H1 (cell line): ENCODE results near the gene TIFAB. TPM values are rescaled to one million over a fixed set of nuclear protein-coding genes. Genes with fewer than 3 reads are reported as not detected.

Source experiments
- CTCF ChIA-PET: fragments of 300-600 bp; sonication (Branson Sonifier 250); formaldehyde crosslinking; loops from one replicate; lab custom pipeline; 2021; ENCODE audit not compliant: partially characterized antibody; lab: Charles Lee
- POLR2A ChIA-PET: fragments of 300-600 bp; sonication (Branson Sonifier 250); formaldehyde crosslinking; loops from one replicate; lab custom pipeline; 2021; ENCODE audit warnings: inconsistent platforms; ENCODE audit not compliant: partially characterized antibody; lab: Charles Lee
- DNase-seq, 2 experiments: peaks; one replicate each; pipeline versions ENCODE4 v3.0.0 to v3.0.0-alpha.2; 2010 to 2022; ENCODE audit warnings: low spot score in 2 of 2, low read depth in 1 of 2, mixed read lengths in 1 of 2
- FAIRE-seq: peaks from 2 replicates; lab custom pipeline; 2011; peaks lifted over from hg19 to GRCh38; lab: Jason Lieb, UNC
- H2AFZ ChIP-seq: 2 replicates; pipeline ENCODE4 v1.8.1; 2012; ENCODE audit warnings: low read length, inconsistent platforms
- H2AK5ac ChIP-seq: 2 replicates; pipeline ENCODE4 v1.6.1; 2013; ENCODE audit warnings: low read depth, low read length
- H2BK120ac ChIP-seq: replicated peaks from 2 replicates; pipeline ENCODE3; 2013; ENCODE audit warnings: low read depth, low read length, inconsistent platforms
- H2BK12ac ChIP-seq: 2 replicates; pipeline ENCODE4 v1.6.1; 2013; ENCODE audit warnings: low read depth, low read length
- H2BK15ac ChIP-seq: 2 replicates; pipeline ENCODE4 v1.6.1; 2013; ENCODE audit warnings: low read length
- H2BK20ac ChIP-seq: 2 replicates; pipeline ENCODE4 v1.6.1; 2013; ENCODE audit warnings: low read length
- H2BK5ac ChIP-seq: 2 replicates; pipeline ENCODE4 v1.6.1; 2013; ENCODE audit warnings: low read depth, low read length
- H3K14ac ChIP-seq: 2 replicates; pipeline ENCODE4 v1.6.1; 2013; ENCODE audit warnings: inconsistent platforms; ENCODE audit not compliant: insufficient read length
- H3K18ac ChIP-seq: 2 replicates; pipeline ENCODE4 v1.6.1; 2013; ENCODE audit warnings: low read length; ENCODE audit errors: extremely low read depth
- H3K23ac ChIP-seq: 2 replicates; pipeline ENCODE4 v1.6.1; 2013; ENCODE audit warnings: inconsistent platforms; ENCODE audit not compliant: insufficient read length
- H3K23me2 ChIP-seq: 2 replicates; pipeline ENCODE4 v1.6.1; 2013; ENCODE audit warnings: low read depth, low read length
- H3K27ac ChIP-seq: 2 replicates; pipeline ENCODE4 v1.6.1; 2011; ENCODE audit warnings: low read depth, low read length, inconsistent platforms
- H3K27me3 ChIP-seq, 4 experiments: replicated peaks in 1 of 4; 1 replicate in 1 of 4; 2 replicates in 3 of 4; pipeline versions ENCODE4 v1.6.1 to v1.8.1; 2011 to 2013; ENCODE audit warnings: low read length in 3 of 4, mild to moderate bottlenecking in 3 of 4, inconsistent platforms in 2 of 4, mixed read lengths in 2 of 4, moderate library complexity in 1 of 4; ENCODE audit not compliant: control insufficient read depth in 3 of 4, insufficient read depth in 3 of 4; ENCODE audit errors: extremely low read depth in 1 of 4
- H3K36me3 ChIP-seq, 4 experiments: 2 replicates each; pipeline versions ENCODE4 v1.6.1 to v1.8.1; 2011 to 2013; ENCODE audit warnings: mild to moderate bottlenecking in 4 of 4, low read length in 3 of 4, moderate library complexity in 2 of 4, control low read depth in 1 of 4, inconsistent platforms in 1 of 4; ENCODE audit not compliant: insufficient read depth in 4 of 4, control insufficient read depth in 2 of 4
- H3K4ac ChIP-seq: replicated peaks from 2 replicates; pipeline ENCODE3; 2013; ENCODE audit warnings: low read length, low read depth, mixed read lengths, inconsistent platforms; ENCODE audit not compliant: insufficient read length
- H3K4me1 ChIP-seq, 4 experiments: replicated peaks in 1 of 4; 1 replicate in 1 of 4; 2 replicates in 3 of 4; pipeline versions ENCODE4 v1.6.1 to v1.8.1; 2011 to 2013; ENCODE audit warnings: low read length in 3 of 4, inconsistent platforms in 2 of 4, mixed read lengths in 1 of 4; ENCODE audit not compliant: insufficient read depth in 4 of 4, control insufficient read depth in 3 of 4
- H3K4me2 ChIP-seq, 2 experiments: 2 replicates each; pipeline versions ENCODE4 v1.6.1 to v1.8.1; 2011 to 2013; ENCODE audit warnings: low read depth in 2 of 2, low read length in 2 of 2, control low read depth in 1 of 2, inconsistent platforms in 1 of 2, mild to moderate bottlenecking in 1 of 2; ENCODE audit not compliant: insufficient read depth in 1 of 2
- H3K4me3 ChIP-seq, 4 experiments: fragments of 200-600, 300-600 bp in 1 of 4; sonication (generic), shearing (Covaris generic), sonication (Bioruptor Twin) in 1 of 4; 2 replicates each; pipeline versions ENCODE4 v1.5.1 to v1.8.1; 2011 to 2016; ENCODE audit warnings: low read length in 4 of 4, low read depth in 3 of 4, control low read depth in 2 of 4, inconsistent platforms in 2 of 4, mild to moderate bottlenecking in 2 of 4, mixed read lengths in 1 of 4, moderate library complexity in 1 of 4; ENCODE audit not compliant: insufficient read depth in 2 of 4; ENCODE audit errors: extremely low read depth in 1 of 4
- H3K56ac ChIP-seq: replicated peaks from 2 replicates; pipeline ENCODE3; 2013; ENCODE audit warnings: low read depth, mild to moderate bottlenecking, mixed read lengths, low read length, inconsistent platforms; ENCODE audit not compliant: insufficient read length
- H3K79me1 ChIP-seq: 2 replicates; pipeline ENCODE4 v1.6.1; 2013; ENCODE audit warnings: low read depth, low read length, control low read depth
- H3K79me2 ChIP-seq, 2 experiments: 2 replicates each; pipeline versions ENCODE4 v1.6.1 to v1.8.1; 2012 to 2013; ENCODE audit warnings: low read length in 2 of 2, mild to moderate bottlenecking in 2 of 2, inconsistent platforms in 1 of 2; ENCODE audit not compliant: insufficient read depth in 2 of 2, control insufficient read depth in 1 of 2
- H3K9ac ChIP-seq, 4 experiments: replicated peaks in 1 of 4; 1 replicate in 1 of 4; 2 replicates in 3 of 4; pipeline versions ENCODE4 v1.6.1 to v1.8.1; 2011 to 2013; ENCODE audit warnings: low read depth in 3 of 4, low read length in 3 of 4, control low read depth in 2 of 4, mild to moderate bottlenecking in 2 of 4, moderate library complexity in 2 of 4, inconsistent platforms in 1 of 4; ENCODE audit errors: extremely low read depth in 1 of 4
- H3K9me3 ChIP-seq, 2 experiments: 2 replicates each; pipeline versions ENCODE4 v1.6.1 to v1.8.1; 2012 to 2013; ENCODE audit warnings: mild to moderate bottlenecking in 2 of 2, moderate library complexity in 2 of 2, control low read depth in 1 of 2, inconsistent platforms in 1 of 2, low read depth in 1 of 2, low read length in 1 of 2, mixed read lengths in 1 of 2; ENCODE audit not compliant: insufficient read depth in 2 of 2
- H4K20me1 ChIP-seq, 2 experiments: replicated peaks in 1 of 2; 2 replicates each; pipeline versions ENCODE3 to v1.8.1; 2011 to 2013; ENCODE audit warnings: inconsistent platforms in 2 of 2, low read length in 2 of 2, mild to moderate bottlenecking in 1 of 2; ENCODE audit not compliant: insufficient read depth in 2 of 2, control insufficient read depth in 1 of 2
- H4K5ac ChIP-seq: 2 replicates; pipeline ENCODE4 v1.6.1; 2013; ENCODE audit warnings: low read length, low read depth, mixed read lengths, inconsistent platforms; ENCODE audit not compliant: insufficient read length
- H4K8ac ChIP-seq: 2 replicates; pipeline ENCODE4 v1.8.0; 2013; ENCODE audit warnings: mild to moderate bottlenecking, moderate library complexity, low read length, inconsistent platforms; ENCODE audit not compliant: insufficient read depth; ENCODE audit errors: extremely low read depth
- H4K91ac ChIP-seq: replicated peaks from 2 replicates; pipeline ENCODE3; 2013; ENCODE audit warnings: low read length, mixed read lengths, inconsistent platforms; ENCODE audit not compliant: insufficient read length
- TAF1 ChIP-seq: IDR thresholded peaks from 2 replicates; pipeline ENCODE4 v1.6.1; 2011; ENCODE audit warnings: mild to moderate bottlenecking, low read depth, low read length
- WGBS, 2 experiments: shearing (Covaris generic) in 1 of 2; methylation state at CpG; one replicate each; pipeline versions ENCODE4 v1.1.6 to v1.1.7; 2013 to 2015; ENCODE audit warnings: low lambda C conversion rate in 2 of 2, mixed read lengths in 2 of 2, inconsistent platforms in 1 of 2, low coverage in 1 of 2, missing lambda C conversion rate in 1 of 2; ENCODE audit not compliant: insufficient replicate concordance in 2 of 2, insufficient coverage in 1 of 2, insufficient read length in 1 of 2; ENCODE audit errors: extremely low coverage in 1 of 2, missing lambda C conversion rate in 1 of 2; 5-methylcytosine and 5-hydroxymethylcytosine counted together
- polyA plus RNA-seq, 7 experiments: library from polyadenylated mRNA; depleted of rRNA in 3 of 7; stranded (reverse) in 5 of 7; unstranded in 2 of 7; fragments of >200 nt in 5 of 7; fragments of 200-250 nt in 2 of 7; gene quantifications; 1 replicate in 5 of 7; 2 replicates in 1 of 7; 4 replicates in 1 of 7; pipeline versions ENCODE4 v1.2.1 to v1.2.3, GENCODE V29; 2011 to 2013; ENCODE audit warnings: missing spikeins in 2 of 7, mixed read lengths in 2 of 7
- total RNA-seq: library from RNA; stranded (reverse); fragmentation: NEBNext Ultra II Directional; extraction: Animal tissue kit (Norgen Biotek cat#: 25700); gene quantifications from 2 replicates; pipeline ENCODE4 v1.2.1, GENCODE V29; 2021
- TF ChIP-seq, protein P1 (sequence below), 3 experiments: IDR thresholded peaks; 1 replicate in 2 of 3; 2 replicates in 1 of 3; pipeline versions ENCODE4 v1.5.1 to v1.6.1; 2011; ENCODE audit warnings: low read length in 3 of 3, mild to moderate bottlenecking in 3 of 3, inconsistent platforms in 2 of 3, low read depth in 1 of 3, moderate library complexity in 1 of 3; ENCODE audit not compliant: insufficient read depth in 1 of 3; ENCODE audit errors: control extremely low read depth in 1 of 3

The TIFAB gene
- total and polyA plus RNA-seq, 2 of the 8 experiments (the other 6 are each of a cell fraction or from before 2014, with no cell fraction given) = not detected

DNA sequence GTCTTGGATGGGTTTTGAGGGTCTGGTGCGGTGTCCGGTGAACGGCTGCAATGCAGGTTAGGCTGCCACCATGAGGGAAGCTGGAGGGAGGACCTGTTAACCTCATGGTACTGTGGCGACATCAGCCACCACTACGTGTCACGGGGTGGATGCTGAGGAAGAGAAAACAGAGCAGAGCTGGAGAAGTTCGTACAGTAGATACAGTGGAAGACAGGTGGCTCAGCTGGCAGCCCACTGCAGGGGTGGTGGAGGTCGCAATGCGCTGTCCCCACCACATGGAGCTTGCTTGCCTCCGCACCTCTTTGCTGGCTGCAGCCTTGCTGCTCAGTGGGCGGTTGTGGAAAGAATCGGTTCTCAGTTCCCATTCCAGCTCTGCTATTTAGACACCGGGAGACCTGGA lies 7.8 kb downstream of the TIFAB start:
- H3K4me3 ChIP-seq = no peak overlapping the region
- WGBS, 2 experiments = 90% methylated on average over 13 of the region's 13 CpGs; no CpG with 5 or more reads in 1 of the 2 experiments
- TF ChIP-seq TAF1 = no peak
- TF ChIP-seq, protein P1, sequence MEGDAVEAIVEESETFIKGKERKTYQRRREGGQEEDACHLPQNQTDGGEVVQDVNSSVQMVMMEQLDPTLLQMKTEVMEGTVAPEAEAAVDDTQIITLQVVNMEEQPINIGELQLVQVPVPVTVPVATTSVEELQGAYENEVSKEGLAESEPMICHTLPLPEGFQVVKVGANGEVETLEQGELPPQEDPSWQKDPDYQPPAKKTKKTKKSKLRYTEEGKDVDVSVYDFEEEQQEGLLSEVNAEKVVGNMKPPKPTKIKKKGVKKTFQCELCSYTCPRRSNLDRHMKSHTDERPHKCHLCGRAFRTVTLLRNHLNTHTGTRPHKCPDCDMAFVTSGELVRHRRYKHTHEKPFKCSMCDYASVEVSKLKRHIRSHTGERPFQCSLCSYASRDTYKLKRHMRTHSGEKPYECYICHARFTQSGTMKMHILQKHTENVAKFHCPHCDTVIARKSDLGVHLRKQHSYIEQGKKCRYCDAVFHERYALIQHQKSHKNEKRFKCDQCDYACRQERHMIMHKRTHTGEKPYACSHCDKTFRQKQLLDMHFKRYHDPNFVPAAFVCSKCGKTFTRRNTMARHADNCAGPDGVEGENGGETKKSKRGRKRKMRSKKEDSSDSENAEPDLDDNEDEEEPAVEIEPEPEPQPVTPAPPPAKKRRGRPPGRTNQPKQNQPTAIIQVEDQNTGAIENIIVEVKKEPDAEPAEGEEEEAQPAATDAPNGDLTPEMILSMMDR (IDR thresholded peaks at IDR 0.05; ENCODE audit: control extremely low read depth in 1 of 3, insufficient read depth in 1 of 3, low read depth in 1 of 3, low read length in 3 of 3) = peak in 2 of 3 experiments; percentile 9 to 10; a peak in 2 of 4 replicates
- peaks cover 0 to 3% (median 1%) of the 10 kb centered on the region in 4 experiments; a peak in 2 of 7 replicates for H3K4me1 ChIP-seq
- H4K5ac ChIP-seq = no peak overlapping the region
- peaks cover 0 to 3% (median 0%) of the 10 kb centered on the region in 4 experiments; a peak in 2 of 7 replicates for H3K27me3 ChIP-seq
- H4K20me1 ChIP-seq = no peaks in the 10 kb centered on the region
- H2BK120ac ChIP-seq = no peak overlapping the region
- no peaks in the 10 kb centered on the region for H3K79me1 ChIP-seq
- H4K8ac ChIP-seq = no peak overlapping the region; the same call in 1 of the 2 replicates
- no peak for DNase-seq
- no peak overlapping the region for H3K56ac ChIP-seq
- no peak overlapping the region for H3K9ac ChIP-seq
- no peak overlapping the region for H2BK12ac ChIP-seq
- no peak overlapping the region for H2AK5ac ChIP-seq
- ChIA-PET POLR2A (no interaction called here), CTCF (interaction anchor here (0.6 to 19.4 kb wide), 6 partner anchors 16 to 351 kb away, joined by 3 to 264 read pairs (median 4); no protein-coding TSS in a partner anchor)
- no peaks in the 10 kb centered on the region; the same call in 1 of the 2 replicates for H3K23me2 ChIP-seq
- H3K36me3 ChIP-seq = no peaks in the 10 kb centered on the region
- H3K79me2 ChIP-seq = no peaks in the 10 kb centered on the region
- H3K9me3 ChIP-seq = no peaks in the 10 kb centered on the region
- no peak overlapping the region for H2AFZ ChIP-seq
- no peak for FAIRE-seq
- H4K91ac ChIP-seq = no peak overlapping the region
- H2BK15ac ChIP-seq = no peak overlapping the region
- no peak overlapping the region for H2BK20ac ChIP-seq
- H3K18ac ChIP-seq = no peak overlapping the region
- H3K27ac ChIP-seq = no peak overlapping the region
- H3K23ac ChIP-seq = no peak overlapping the region
- H2BK5ac ChIP-seq = no peak overlapping the region
- no peak overlapping the region for H3K14ac ChIP-seq
- H3K4me2 ChIP-seq = no peak overlapping the region
- H3K4ac ChIP-seq = no peak overlapping the region
